ENCODE data around the gene DNAH5.
A peak's percentile ranks its signal among the peaks of the same experiment; 100 is the strongest.
"Not testable (repeated sequence)": the region's sequence is repeated elsewhere in the genome, so short reads cannot be mapped to it uniquely, and the experiment has no call there.

The DNAH5 gene

DNA sequence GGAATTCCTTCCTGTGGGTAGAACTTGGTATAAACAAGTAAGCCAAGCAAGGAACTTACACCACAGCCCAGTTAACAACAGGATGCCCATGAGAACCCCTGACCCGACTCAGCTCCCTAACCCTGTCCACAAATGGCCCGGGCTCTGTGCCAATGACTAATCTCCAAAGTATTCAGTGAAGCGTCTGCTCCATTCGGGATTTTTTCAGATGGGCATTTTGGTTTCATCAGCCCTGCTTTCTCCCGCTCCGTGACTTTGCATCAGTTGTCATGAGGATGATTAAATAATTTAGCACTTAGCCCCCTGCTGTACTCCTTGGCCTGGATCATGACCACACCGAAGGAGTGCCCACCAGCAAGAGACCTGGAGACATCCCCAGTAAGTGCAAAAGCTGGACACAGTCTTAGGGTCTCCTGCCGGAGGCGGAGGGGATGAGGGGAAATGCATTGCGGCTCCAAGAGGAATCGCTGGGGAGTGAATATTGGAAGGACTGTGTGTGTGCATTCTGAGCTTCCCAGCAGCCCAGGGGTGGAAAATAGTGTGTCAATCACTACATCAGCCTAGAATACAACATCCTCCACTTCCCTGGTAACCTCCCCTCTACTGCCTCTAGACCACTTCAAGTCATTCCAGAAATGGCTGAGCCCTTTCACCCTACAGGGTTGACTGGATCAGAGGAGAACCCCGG lies 41.4 kb upstream of the DNAH5 start:
- DNase-seq (ENCODE audit: low read depth): peak; percentile 90
- TF ChIP-seq, protein P1, sequence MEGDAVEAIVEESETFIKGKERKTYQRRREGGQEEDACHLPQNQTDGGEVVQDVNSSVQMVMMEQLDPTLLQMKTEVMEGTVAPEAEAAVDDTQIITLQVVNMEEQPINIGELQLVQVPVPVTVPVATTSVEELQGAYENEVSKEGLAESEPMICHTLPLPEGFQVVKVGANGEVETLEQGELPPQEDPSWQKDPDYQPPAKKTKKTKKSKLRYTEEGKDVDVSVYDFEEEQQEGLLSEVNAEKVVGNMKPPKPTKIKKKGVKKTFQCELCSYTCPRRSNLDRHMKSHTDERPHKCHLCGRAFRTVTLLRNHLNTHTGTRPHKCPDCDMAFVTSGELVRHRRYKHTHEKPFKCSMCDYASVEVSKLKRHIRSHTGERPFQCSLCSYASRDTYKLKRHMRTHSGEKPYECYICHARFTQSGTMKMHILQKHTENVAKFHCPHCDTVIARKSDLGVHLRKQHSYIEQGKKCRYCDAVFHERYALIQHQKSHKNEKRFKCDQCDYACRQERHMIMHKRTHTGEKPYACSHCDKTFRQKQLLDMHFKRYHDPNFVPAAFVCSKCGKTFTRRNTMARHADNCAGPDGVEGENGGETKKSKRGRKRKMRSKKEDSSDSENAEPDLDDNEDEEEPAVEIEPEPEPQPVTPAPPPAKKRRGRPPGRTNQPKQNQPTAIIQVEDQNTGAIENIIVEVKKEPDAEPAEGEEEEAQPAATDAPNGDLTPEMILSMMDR (IDR thresholded peaks at IDR 0.05; ENCODE audit: low read length, missing control alignments): no peak
- peak overlapping the region; percentile 4 for H3K4me3 ChIP-seq (replicated peaks; ENCODE audit: low read depth, low read length)

DNA sequence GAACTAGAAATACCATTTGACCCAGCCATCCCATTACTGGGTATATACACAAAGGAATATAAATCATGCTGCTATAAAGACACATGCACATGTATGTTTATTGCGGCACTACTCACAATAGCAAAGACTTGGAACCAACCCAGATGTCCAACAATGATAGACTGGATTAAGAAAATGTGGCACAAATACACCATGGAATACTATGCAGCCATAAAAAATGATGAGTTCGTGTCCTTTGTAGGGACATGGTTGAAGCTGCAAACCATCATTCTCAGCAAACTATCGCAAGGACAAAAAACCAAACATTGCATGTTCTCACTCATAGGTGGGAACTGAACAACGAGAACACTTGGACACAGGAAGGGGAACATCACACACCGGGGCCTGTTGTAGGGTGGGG lies 40.4 kb upstream of the DNAH5 start:
- DNase-seq (ENCODE audit: low read depth); H3K4me3 ChIP-seq (replicated peaks; ENCODE audit: low read depth, low read length): not testable (repeated sequence)

DNA sequence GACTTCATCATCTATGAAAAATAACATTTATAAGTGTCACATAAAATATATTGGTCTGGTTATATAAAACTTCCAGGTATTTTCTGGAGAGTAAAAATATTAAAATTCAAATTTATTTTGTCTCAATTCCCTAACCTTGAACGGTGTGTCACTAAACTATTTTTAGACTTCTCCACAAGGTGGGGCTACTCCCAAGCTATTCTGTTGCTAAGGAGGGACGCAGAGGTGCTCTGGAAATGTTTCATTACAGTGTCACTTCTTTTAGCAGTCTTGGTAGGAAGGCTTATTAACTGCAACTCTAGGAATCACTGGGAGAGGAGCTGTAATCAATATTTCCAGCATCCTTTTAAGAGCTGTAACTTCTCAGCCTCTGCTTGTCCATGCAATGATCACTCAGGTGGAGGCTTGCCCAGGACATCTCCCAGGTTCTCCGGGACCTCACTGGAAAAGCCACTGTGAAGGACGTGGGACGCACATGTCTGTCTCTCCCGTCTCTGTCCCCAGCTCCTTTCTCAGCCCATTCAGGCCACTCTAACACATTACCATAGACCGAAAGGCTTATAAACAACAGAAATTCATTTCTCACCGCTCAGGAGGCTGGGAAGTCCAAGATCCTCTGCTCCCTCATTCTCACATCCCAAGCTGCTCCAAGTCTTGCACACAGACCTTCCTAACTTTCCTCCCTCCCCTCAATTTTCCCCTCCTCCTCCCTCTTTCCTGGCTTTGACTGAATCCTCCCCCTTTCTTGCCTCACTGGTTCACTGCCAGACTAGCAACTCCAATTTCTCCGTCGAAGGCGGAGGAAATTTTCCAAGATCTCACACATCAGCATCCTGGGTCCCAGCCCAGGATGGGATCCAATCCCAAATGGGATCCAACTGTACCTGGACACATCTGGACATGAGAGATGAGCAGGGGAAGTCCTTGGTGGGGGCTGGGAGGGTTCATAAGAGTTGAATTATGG lies 32.7 kb upstream of the DNAH5 start:
- peak; percentile 56 for DNase-seq (ENCODE audit: low read depth)
- TF ChIP-seq, protein P1 (IDR thresholded peaks at IDR 0.05; ENCODE audit: low read length, missing control alignments): peak; percentile 49
- no peak overlapping the region for H3K4me3 ChIP-seq (replicated peaks; ENCODE audit: low read depth, low read length)

DNA sequence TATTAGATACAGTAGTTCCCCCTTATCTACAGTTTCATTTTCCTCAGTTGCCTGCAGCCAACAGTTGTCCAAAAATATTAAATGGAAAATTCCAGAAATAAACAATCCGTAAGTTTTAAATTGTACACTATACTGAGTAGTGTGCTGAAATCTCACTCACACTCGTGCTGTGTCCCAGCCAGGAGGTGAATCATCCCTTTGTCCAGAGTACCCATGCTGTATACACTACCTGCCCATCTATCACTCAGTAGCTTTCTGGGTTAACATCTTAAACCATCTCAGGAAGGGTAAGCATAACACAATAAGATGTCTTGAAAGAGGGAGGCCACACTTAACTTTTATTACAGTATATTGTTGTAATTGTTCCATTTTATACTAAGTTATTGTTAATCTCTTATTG lies 31.7 kb upstream of the DNAH5 start:
- no peak for DNase-seq (ENCODE audit: low read depth)
- H3K4me3 ChIP-seq (replicated peaks; ENCODE audit: low read depth, low read length): no peak overlapping the region
- TF ChIP-seq, protein P1 (IDR thresholded peaks at IDR 0.05; ENCODE audit: low read length, missing control alignments): no peak

DNA sequence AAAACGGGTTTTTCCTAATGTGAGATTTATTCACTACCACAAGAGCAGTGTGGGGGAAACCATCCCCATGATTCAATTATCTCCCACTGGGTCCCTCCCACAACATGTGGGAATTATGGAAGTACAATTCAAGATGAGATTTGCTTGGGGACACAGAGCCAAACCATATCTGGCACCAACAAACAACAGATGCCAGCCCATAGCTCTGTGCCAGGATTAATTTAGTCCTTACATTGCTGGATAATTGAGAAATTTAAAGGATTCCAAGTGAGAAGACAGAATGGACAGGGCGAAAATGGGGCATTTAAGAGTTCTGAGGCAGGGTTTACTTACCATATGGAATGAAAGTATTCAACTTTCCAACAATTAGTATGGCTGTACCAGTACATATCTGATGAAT lies 30.8 kb upstream of the DNAH5 start:
- no peak for DNase-seq (ENCODE audit: low read depth)
- TF ChIP-seq, protein P1 (IDR thresholded peaks at IDR 0.05; ENCODE audit: low read length, missing control alignments): no peak
- no peak overlapping the region for H3K4me3 ChIP-seq (replicated peaks; ENCODE audit: low read depth, low read length)

DNA sequence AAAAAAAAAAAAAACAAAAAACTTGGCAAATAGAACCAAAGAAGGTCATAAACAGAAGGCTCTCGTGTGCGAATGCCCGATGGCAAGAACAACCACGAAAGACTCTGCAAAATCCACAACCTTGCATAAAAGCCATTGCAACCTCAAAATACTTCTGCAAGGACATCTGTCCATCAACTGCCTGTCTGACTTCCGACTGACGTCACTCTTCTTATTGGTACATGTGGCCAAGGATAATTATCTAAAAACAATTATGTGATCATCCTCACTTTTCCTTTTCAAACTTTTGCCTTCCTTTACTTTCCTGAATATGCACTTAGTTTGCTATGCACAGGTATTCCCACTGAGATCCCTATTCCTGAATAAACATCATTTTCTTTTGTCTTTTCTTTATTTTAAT lies 29.2 kb upstream of the DNAH5 start:
- TF ChIP-seq, protein P1 (IDR thresholded peaks at IDR 0.05; ENCODE audit: low read length, missing control alignments): no peak

DNA sequence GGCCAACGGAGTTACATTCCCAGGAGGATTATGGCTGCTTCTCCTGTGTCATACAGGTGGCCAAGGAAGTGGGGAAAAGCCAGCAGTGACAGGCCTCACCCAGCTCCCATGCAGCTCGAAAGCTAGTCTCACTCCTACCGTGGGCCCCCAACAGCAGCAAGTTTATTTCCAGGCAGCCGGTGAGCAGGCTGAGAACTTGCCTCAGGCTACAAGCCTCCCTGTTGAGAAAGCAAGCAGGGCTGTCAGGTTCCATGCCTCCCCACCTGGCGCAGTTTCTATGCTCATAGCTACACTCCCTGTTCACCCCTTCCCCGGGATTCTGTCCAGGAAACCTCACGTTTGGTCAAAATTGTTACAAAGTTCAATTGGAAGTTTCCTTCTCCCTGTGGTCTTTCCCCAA lies 27.5 kb upstream of the DNAH5 start:
- TF ChIP-seq, protein P1 (IDR thresholded peaks at IDR 0.05; ENCODE audit: low read length, missing control alignments): no peak
- no peak overlapping the region for H3K4me3 ChIP-seq (replicated peaks; ENCODE audit: low read depth, low read length)
- DNase-seq (ENCODE audit: low read depth): no peak

More for the DNA sequence above, 29.2 kb upstream of the DNAH5 start:
- H3K4me3 ChIP-seq (replicated peaks; ENCODE audit: low read depth, low read length): no peak overlapping the region
- DNase-seq (ENCODE audit: low read depth): no peak
